Keratinocyte (primary cell): ENCODE results near the gene GRK4.

Experiments
- EZH2 ChIP-seq: IDR thresholded peaks from one replicate; pipeline ENCODE4 v1.6.1; 2012; ENCODE audit warnings: inconsistent platforms, mild to moderate bottlenecking, low read length, moderate library complexity
- TF ChIP-seq, protein P1 (sequence below), 3 experiments: IDR thresholded peaks in 1 of 3; conservative IDR thresholded peaks in 1 of 3; optimal IDR thresholded peaks in 1 of 3; 2 replicates in 2 of 3; 3 replicates in 1 of 3; pipeline versions ENCODE3 to v1.5.1; 2011; ENCODE audit warnings: low read length in 3 of 3, mild to moderate bottlenecking in 3 of 3, moderate library complexity in 2 of 3, control low read depth in 1 of 3, inconsistent platforms in 1 of 3; ENCODE audit not compliant: insufficient read depth in 2 of 3; ENCODE audit errors: extremely low read depth in 1 of 3

DNA sequence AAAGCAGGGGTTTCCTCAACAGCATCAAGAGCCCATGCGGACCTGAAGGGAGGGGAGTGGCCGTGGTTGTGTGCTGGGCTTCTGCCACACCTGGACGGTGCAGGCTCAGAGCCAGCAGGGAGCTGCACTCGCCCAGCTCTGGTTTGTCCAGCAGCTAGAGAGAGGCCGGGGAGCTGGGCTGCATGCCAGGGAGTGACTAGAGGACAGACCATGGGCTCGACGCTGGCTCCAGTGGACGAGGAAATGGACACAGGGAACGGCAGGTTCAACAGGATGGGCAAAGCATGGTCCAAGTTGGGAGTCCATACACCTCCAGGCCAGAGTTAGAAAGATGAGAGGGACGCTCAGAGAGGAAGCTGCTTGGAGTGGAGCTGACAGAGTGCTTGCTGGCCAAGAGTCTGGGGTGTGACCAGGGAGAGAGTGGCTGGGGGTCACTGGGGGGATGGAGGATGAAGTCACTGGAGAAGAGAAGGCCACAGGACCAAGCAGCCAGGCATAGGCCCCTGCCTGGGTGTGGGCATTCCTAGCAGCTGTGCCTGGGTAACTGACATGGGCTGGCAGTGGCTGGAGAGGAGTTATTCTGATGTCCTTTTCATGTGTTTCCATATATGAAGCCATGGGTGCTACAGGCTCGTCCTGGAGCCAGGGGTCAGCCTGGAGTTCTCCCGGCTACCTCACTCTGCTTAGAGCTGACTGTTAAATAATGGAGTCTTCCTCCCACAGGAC is 68.1 kb downstream of the GRK4 start:
- no peak for TF ChIP-seq EZH2
- TF ChIP-seq, protein P1, sequence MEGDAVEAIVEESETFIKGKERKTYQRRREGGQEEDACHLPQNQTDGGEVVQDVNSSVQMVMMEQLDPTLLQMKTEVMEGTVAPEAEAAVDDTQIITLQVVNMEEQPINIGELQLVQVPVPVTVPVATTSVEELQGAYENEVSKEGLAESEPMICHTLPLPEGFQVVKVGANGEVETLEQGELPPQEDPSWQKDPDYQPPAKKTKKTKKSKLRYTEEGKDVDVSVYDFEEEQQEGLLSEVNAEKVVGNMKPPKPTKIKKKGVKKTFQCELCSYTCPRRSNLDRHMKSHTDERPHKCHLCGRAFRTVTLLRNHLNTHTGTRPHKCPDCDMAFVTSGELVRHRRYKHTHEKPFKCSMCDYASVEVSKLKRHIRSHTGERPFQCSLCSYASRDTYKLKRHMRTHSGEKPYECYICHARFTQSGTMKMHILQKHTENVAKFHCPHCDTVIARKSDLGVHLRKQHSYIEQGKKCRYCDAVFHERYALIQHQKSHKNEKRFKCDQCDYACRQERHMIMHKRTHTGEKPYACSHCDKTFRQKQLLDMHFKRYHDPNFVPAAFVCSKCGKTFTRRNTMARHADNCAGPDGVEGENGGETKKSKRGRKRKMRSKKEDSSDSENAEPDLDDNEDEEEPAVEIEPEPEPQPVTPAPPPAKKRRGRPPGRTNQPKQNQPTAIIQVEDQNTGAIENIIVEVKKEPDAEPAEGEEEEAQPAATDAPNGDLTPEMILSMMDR (optimal IDR thresholded peaks at IDR 0.05 in 1 of 3, IDR thresholded peaks at IDR 0.05 in 1 of 3, conservative IDR thresholded peaks at IDR 0.05 in 1 of 3; ENCODE audit: extremely low read depth in 1 of 3, insufficient read depth in 2 of 3, low read length in 3 of 3), result no peak
